Adrenal gland (tissue), 5 donors: Measurements from ENCODE around the gene LPAR5.

Experiments used
- CTCF ChIP-seq, 6 experiments: fragments of 450-650 bp in 4 of 6; fragments of 200-600 bp in 2 of 6; sonication (generic) in 1 of 6; IDR thresholded peaks; 1 replicate in 5 of 6; 2 replicates in 1 of 6; pipeline versions ENCODE4 v1.5.1 to v1.8.0; 2016 to 2021; ENCODE audit warnings: antibody characterized with exemption in 6 of 6, mild to moderate bottlenecking in 2 of 6, moderate library complexity in 1 of 6
- POLR2A ChIP-seq, 2 donors: fragments of 450-650 bp; IDR thresholded peaks; one replicate each; pipeline ENCODE4 v1.6.1; 2017; ENCODE audit warnings: antibody characterized with exemption in 2 of 2, mild to moderate bottlenecking in 2 of 2, moderate library complexity in 1 of 2
- donor health status: DM: no; HTN: no; CAD: no.

GRCh38 chr12:6630736-6631135 is 5.0 kb downstream of the LPAR5 start:
- TF ChIP-seq POLR2A (IDR thresholded peaks at IDR 0.05) (no peak), CTCF (IDR thresholded peaks at IDR 0.05) (no peak)
